Mesendoderm (in vitro differentiated cells): Measurements from ENCODE around the gene ZDHHC7.

Source experiments
- DNase-seq: peaks from one replicate; pipeline ENCODE4 v3.0.0; 2013
- H2AK5ac ChIP-seq: 2 replicates; pipeline ENCODE4 v1.6.1; 2013; ENCODE audit warnings: low read length, inconsistent platforms
- H2BK120ac ChIP-seq: 2 replicates; pipeline ENCODE4 v1.6.1; 2013; ENCODE audit warnings: low read depth, mild to moderate bottlenecking, low read length, moderate library complexity, mixed read lengths
- H2BK15ac ChIP-seq: replicated peaks from 2 replicates; pipeline ENCODE4 v1.6.1; 2013; ENCODE audit warnings: low read depth, mild to moderate bottlenecking, moderate library complexity
- H2BK5ac ChIP-seq: 2 replicates; pipeline ENCODE4 v1.6.1; 2013; ENCODE audit warnings: low read length, inconsistent platforms
- H3K18ac ChIP-seq: 2 replicates; pipeline ENCODE4 v1.6.1; 2013; ENCODE audit warnings: mild to moderate bottlenecking, low read length, mixed read lengths
- H3K23ac ChIP-seq: one replicate; pipeline ENCODE4 v1.6.1; 2013; ENCODE audit warnings: low read length
- H3K27ac ChIP-seq: 2 replicates; pipeline ENCODE4 v1.5.1; 2013; ENCODE audit warnings: low read depth, mild to moderate bottlenecking, inconsistent platforms, low read length, moderate library complexity
- H3K27me3 ChIP-seq: 2 replicates; pipeline ENCODE4 v1.6.1; 2013; ENCODE audit warnings: low read length, control low read depth, mild to moderate bottlenecking, inconsistent platforms; ENCODE audit not compliant: insufficient read depth, poor library complexity
- H3K36me3 ChIP-seq: 2 replicates; pipeline ENCODE4 v1.6.1; 2013; ENCODE audit warnings: low read length, inconsistent platforms; ENCODE audit not compliant: control insufficient read depth, insufficient read depth
- H3K4ac ChIP-seq: one replicate; pipeline ENCODE4 v1.6.1; 2013; ENCODE audit warnings: low read depth, mild to moderate bottlenecking, low read length, moderate library complexity
- H3K4me1 ChIP-seq: 2 replicates; pipeline ENCODE4 v1.6.1; 2013; ENCODE audit warnings: low read depth, low read length, inconsistent platforms; ENCODE audit not compliant: control insufficient read depth
- H3K4me2 ChIP-seq: 2 replicates; pipeline ENCODE4 v1.6.1; 2013; ENCODE audit warnings: low read length
- H3K4me3 ChIP-seq: 2 replicates; pipeline ENCODE4 v1.5.1; 2013; ENCODE audit warnings: mild to moderate bottlenecking, low read length
- H3K56ac ChIP-seq: one replicate; pipeline ENCODE4 v1.6.1; 2013; ENCODE audit warnings: low read length
- H3K79me1 ChIP-seq: 2 replicates; pipeline ENCODE4 v1.6.1; 2013; ENCODE audit warnings: low read length, inconsistent platforms
- H3K79me2 ChIP-seq: 2 replicates; pipeline ENCODE4 v1.6.1; 2013; ENCODE audit warnings: mild to moderate bottlenecking, low read length; ENCODE audit not compliant: control insufficient read depth, insufficient read depth
- H3K9ac ChIP-seq: 2 replicates; pipeline ENCODE4 v1.6.1; 2013; ENCODE audit warnings: low read length, inconsistent platforms
- H4K5ac ChIP-seq: one replicate; pipeline ENCODE4 v1.6.1; 2013; ENCODE audit warnings: low read length
- H4K8ac ChIP-seq: one replicate; pipeline ENCODE4 v1.6.1; 2013; ENCODE audit warnings: low read depth, mild to moderate bottlenecking, control low read depth, low read length, moderate library complexity
- WGBS: extraction: QIAGEN DNeasy Blood & Tissue Kit; methylation state at CpG from one replicate; pipeline ENCODE4 v1.1.7; 2013; ENCODE audit warnings: low lambda C conversion rate, missing lambda C conversion rate; ENCODE audit not compliant: insufficient coverage; ENCODE audit errors: extremely low coverage; 5-methylcytosine and 5-hydroxymethylcytosine counted together

The ZDHHC7 gene

DNA sequence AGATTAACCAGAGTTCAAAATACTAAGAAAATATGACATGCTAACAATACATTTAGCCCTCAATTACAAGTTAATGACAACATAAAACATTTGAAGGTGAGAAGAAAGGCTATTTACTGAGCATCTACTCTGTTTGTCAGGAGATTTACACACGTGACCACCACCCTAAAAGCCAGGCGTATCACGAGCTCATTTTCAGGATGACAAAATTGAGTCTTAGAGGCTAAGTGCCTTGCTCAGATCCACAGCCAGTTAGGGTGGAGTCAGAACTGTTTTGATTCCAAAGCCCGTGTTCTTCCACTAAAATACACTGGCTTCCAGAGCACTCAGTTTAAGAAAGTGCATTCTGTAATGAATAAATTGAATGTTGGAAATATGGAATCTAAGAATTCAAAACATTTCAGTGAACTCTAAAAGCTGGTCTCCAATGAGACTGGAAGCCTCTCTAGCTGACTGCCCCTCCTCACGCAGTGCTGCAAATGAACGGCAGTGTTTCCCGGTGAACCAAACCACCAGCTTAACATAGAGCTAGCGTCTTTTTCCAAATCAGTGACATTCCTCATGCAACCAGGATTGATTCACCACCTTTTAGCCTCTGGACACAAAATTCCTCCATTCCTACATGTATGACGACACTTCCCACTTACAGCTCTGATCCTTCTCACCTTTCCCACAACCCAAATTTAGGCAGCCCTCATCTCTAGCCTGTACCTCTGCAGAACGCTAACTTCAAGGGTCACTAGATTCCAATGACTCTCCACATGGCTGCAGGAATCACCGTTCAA is 5.9 kb downstream of the ZDHHC7 start:
- Histone ChIP-seq H2BK15ac (no peak overlapping the region), H2AK5ac (no peak overlapping the region), H3K4ac (no peak overlapping the region), H2BK5ac (no peak overlapping the region), H3K27ac (no peak overlapping the region), H3K79me1 (peaks cover 34% of the 10 kb centered on the region), H2BK120ac (no peak overlapping the region), H3K79me2 (peaks cover 53% of the 10 kb centered on the region), H3K36me3 (no peaks in the 10 kb centered on the region), H3K4me2 (no peak overlapping the region), H3K27me3 (no peaks in the 10 kb centered on the region), H4K5ac (no peak overlapping the region), H3K23ac (no peak overlapping the region), H3K4me1 (peaks cover 13% of the 10 kb centered on the region), H3K56ac (no peak overlapping the region), H4K8ac (no peak overlapping the region), H3K18ac (no peak overlapping the region), H3K4me3 (no peak overlapping the region), H3K9ac (no peak overlapping the region)
- no CpG with 5 or more reads among the region's 11 CpGs for WGBS
- DNase-seq: peak; percentile 67

DNA sequence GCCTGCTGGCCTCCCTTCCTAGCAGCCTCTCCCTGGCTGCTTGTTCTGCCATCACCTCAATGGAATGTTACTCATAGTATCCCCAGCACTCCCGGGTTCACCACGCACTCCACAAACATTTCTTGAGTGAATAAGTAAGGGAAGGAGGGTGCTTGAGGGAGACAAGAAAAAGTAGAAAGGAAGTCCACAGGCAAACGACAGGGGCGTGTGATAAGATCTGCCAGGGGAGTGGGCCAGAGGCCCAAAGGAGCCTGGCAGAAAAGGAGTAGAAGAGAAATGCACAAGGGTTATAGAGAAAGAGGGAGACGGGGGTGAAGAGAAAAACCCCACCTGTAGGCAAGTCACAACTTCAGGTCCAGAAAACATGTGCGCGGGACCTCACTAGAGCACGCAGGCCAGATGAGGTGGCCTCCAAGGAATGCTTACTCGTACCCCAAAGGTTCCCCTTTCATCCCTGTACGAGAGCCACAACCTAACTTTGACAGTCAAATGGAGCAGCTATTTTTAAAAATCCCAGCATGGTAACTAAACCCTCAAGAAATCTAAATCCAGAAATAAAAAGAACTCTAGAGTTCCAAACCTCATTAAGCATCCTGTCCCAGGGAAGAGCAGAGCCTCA is 6.6 kb downstream of the ZDHHC7 start:
- Histone ChIP-seq H3K4me3 (no peak overlapping the region), H4K8ac (no peak overlapping the region), H3K27ac (no peak overlapping the region), H2BK5ac (no peak overlapping the region), H3K9ac (no peak overlapping the region), H2BK15ac (no peak overlapping the region), H3K4ac (no peak overlapping the region), H3K79me1 (peaks cover 35% of the 10 kb centered on the region), H4K5ac (no peak overlapping the region), H3K18ac (no peak overlapping the region), H3K79me2 (peaks cover 47% of the 10 kb centered on the region), H3K56ac (peak overlapping the region; percentile 20), H2AK5ac (no peak overlapping the region), H3K36me3 (no peaks in the 10 kb centered on the region), H3K23ac (no peak overlapping the region), H3K4me2 (no peak overlapping the region), H2BK120ac (no peak overlapping the region), H3K27me3 (no peaks in the 10 kb centered on the region), H3K4me1 (peaks cover 12% of the 10 kb centered on the region)
- DNase-seq: peak; percentile 75
- no CpG with 5 or more reads among the region's 10 CpGs for WGBS

- no CpG with 5 or more reads among the region's 16 CpGs for WGBS
- Histone ChIP-seq H3K27ac (no peak overlapping the region), H3K4me1 (peaks cover 12% of the 10 kb centered on the region)
These were observed 7.4 kb downstream of the ZDHHC7 start for GRCh38 chr16:85003725-85004586.

GRCh38 chr16:85003076-85003475 is 8.3 kb downstream of the ZDHHC7 start:
- H2BK15ac ChIP-seq: no peak overlapping the region
- DNase-seq: peak; percentile 14
- H3K56ac ChIP-seq: peak overlapping the region; percentile 71
- no peak overlapping the region for H4K5ac ChIP-seq
- H3K79me1 ChIP-seq: peaks cover 31% of the 10 kb centered on the region
- no peak overlapping the region for H2BK120ac ChIP-seq
- no peak overlapping the region for H4K8ac ChIP-seq
- no peaks in the 10 kb centered on the region for H3K36me3 ChIP-seq
- no peak overlapping the region for H3K4me2 ChIP-seq
- no peak overlapping the region for H3K4me3 ChIP-seq
- no peak overlapping the region for H2BK5ac ChIP-seq
- no peak overlapping the region for H3K9ac ChIP-seq
- H3K4me1 ChIP-seq: peaks cover 12% of the 10 kb centered on the region
- no CpG with 5 or more reads among the region's 13 CpGs for WGBS
- H3K4ac ChIP-seq: no peak overlapping the region
- no peak overlapping the region for H2AK5ac ChIP-seq
- H3K27ac ChIP-seq: no peak overlapping the region
- H3K79me2 ChIP-seq: peaks cover 42% of the 10 kb centered on the region
- H3K18ac ChIP-seq: no peak overlapping the region
- H3K27me3 ChIP-seq: no peaks in the 10 kb centered on the region
- H3K23ac ChIP-seq: peak overlapping the region; percentile 57

More at GRCh38 chr16:85003725-85004586, 7.4 kb downstream of the ZDHHC7 start:
- Histone ChIP-seq H3K4me2 (no peak overlapping the region), H4K5ac (no peak overlapping the region), H3K9ac (no peak overlapping the region), H2BK120ac (no peak overlapping the region), H2AK5ac (no peak overlapping the region), H2BK15ac (no peak overlapping the region), H3K4me3 (no peak overlapping the region), H3K23ac (no peak overlapping the region), H3K79me1 (peaks cover 34% of the 10 kb centered on the region), H3K36me3 (no peaks in the 10 kb centered on the region), H4K8ac (no peak overlapping the region), H3K56ac (peak overlapping the region; percentile 49), H3K4ac (no peak overlapping the region), H2BK5ac (no peak overlapping the region), H3K27me3 (no peaks in the 10 kb centered on the region), H3K79me2 (peaks cover 47% of the 10 kb centered on the region), H3K18ac (no peak overlapping the region)
- DNase-seq: no peak

GRCh38 chr16:85002608-85003007 is 8.7 kb downstream of the ZDHHC7 start:
- peak overlapping the region; percentile 57 for H3K23ac ChIP-seq
- no peak overlapping the region for H4K5ac ChIP-seq
- H2BK120ac ChIP-seq: no peak overlapping the region
- H3K27me3 ChIP-seq: no peaks in the 10 kb centered on the region
- H3K4me2 ChIP-seq: no peak overlapping the region
- H3K4me1 ChIP-seq: peaks cover 12% of the 10 kb centered on the region
- H4K8ac ChIP-seq: no peak overlapping the region
- H2AK5ac ChIP-seq: no peak overlapping the region
- H3K79me1 ChIP-seq: peaks cover 30% of the 10 kb centered on the region
- no peak overlapping the region for H2BK5ac ChIP-seq
- H3K36me3 ChIP-seq: no peaks in the 10 kb centered on the region
- H2BK15ac ChIP-seq: no peak overlapping the region
- no peak overlapping the region for H3K18ac ChIP-seq
- H3K79me2 ChIP-seq: peaks cover 40% of the 10 kb centered on the region
- DNase-seq: no peak
- no peak overlapping the region for H3K27ac ChIP-seq
- H3K4me3 ChIP-seq: no peak overlapping the region
- no peak overlapping the region for H3K4ac ChIP-seq
- H3K56ac ChIP-seq: peak overlapping the region; percentile 22
- H3K9ac ChIP-seq: no peak overlapping the region
- WGBS: 100% methylated on average over 4 of the region's 12 CpGs
